Panc1 (cell line): Measurements from ENCODE around the gene TAF4B. TPM values are rescaled to one million over a fixed set of nuclear protein-coding genes. Genes with fewer than 3 reads are reported as not detected.
A peak's percentile ranks its signal among the peaks of the same experiment; 100 is the strongest.

ENCODE experiments used
- ATAC-seq: fragments of 200-7000 bp; cut with Tn5 transposase; 2 replicates; pipeline ENCODE4 v1.9.1; 2020; ENCODE audit warnings: mild to moderate bottlenecking, moderate library complexity
- BruUV-seq: library from RNA; stranded (reverse); fragments of 400-500 nt; replicated peaks from 2 replicates; lab custom pipeline; 2021; lab: Mats Ljungman, UMichigan
- CTCF ChIA-PET: fragments of 300-600 bp; sonication (Branson Sonifier 250); formaldehyde crosslinking; loops from one replicate; lab custom pipeline; 2022; ENCODE audit warnings: antibody characterized with exemption; lab: Charles Lee
- POLR2A ChIA-PET: fragments of 300-600 bp; sonication (Branson Sonifier 250); formaldehyde crosslinking; loops from one replicate; lab custom pipeline; 2022; ENCODE audit warnings: antibody characterized with exemption; lab: Charles Lee
- DNase-seq: peaks from one replicate; pipeline ENCODE4 v3.0.0-alpha.2; 2010; ENCODE audit warnings: low read depth, low spot score
- H3K27ac ChIP-seq: 2 replicates; pipeline ENCODE4 v1.5.1; 2011; ENCODE audit warnings: mild to moderate bottlenecking, low read length, inconsistent platforms
- H3K27me3 ChIP-seq: fragments of 200-500 bp; sonication (Bioruptor generic); 2 replicates; pipeline ENCODE4 v1.6.0; 2014; ENCODE audit warnings: low read length, inconsistent platforms; ENCODE audit not compliant: control insufficient read depth, insufficient read depth
- H3K36me3 ChIP-seq: fragments of 200-500 bp; sonication (Bioruptor generic); 2 replicates; pipeline ENCODE4 v1.5.1; 2014; ENCODE audit warnings: inconsistent platforms, mild to moderate bottlenecking, low read length, moderate library complexity; ENCODE audit not compliant: control insufficient read depth, insufficient read depth
- H3K4me1 ChIP-seq: 2 replicates; pipeline ENCODE4 v1.5.1; 2011; ENCODE audit warnings: inconsistent platforms, mild to moderate bottlenecking, low read length, moderate library complexity; ENCODE audit not compliant: control insufficient read depth, insufficient read depth
- H3K4me3 ChIP-seq, 2 experiments: 2 replicates each; pipeline ENCODE4 v1.5.1; 2011 to 2012; ENCODE audit warnings: low read depth in 2 of 2, low read length in 2 of 2, mild to moderate bottlenecking in 2 of 2, inconsistent platforms in 1 of 2, moderate library complexity in 1 of 2
- H3K9me3 ChIP-seq: fragments of 200-500 bp; sonication (Bioruptor generic); 2 replicates; pipeline ENCODE4 v1.5.1; 2014; ENCODE audit warnings: low read depth, mild to moderate bottlenecking, inconsistent platforms, low read length, moderate library complexity; ENCODE audit not compliant: control insufficient read depth, insufficient read depth
- CTCF ChIP-seq: fragments of 450-650 bp; IDR thresholded peaks from 2 replicates; pipeline ENCODE4 v1.5.1; 2017; ENCODE audit warnings: mild to moderate bottlenecking
- POLR2AphosphoS5 ChIP-seq: IDR thresholded peaks from 2 replicates; pipeline ENCODE4 v1.6.1; 2012; ENCODE audit warnings: mild to moderate bottlenecking, low read depth, low read length, moderate library complexity
- REST ChIP-seq, 2 experiments: IDR thresholded peaks; 2 replicates each; pipeline ENCODE4 v1.6.1; 2011 to 2012; ENCODE audit warnings: low read depth in 2 of 2, control low read depth in 1 of 2, low read length in 1 of 2, mild to moderate bottlenecking in 1 of 2, moderate library complexity in 1 of 2; ENCODE audit not compliant: insufficient read depth in 1 of 2
- SIN3A ChIP-seq: IDR thresholded peaks from 2 replicates; pipeline ENCODE4 v1.6.1; 2012; ENCODE audit warnings: low read depth, mild to moderate bottlenecking, low read length, moderate library complexity, borderline replicate concordance; ENCODE audit not compliant: insufficient read depth
- TCF7L2 ChIP-seq: IDR thresholded peaks from 2 replicates; pipeline ENCODE4 v1.6.1; 2011; ENCODE audit warnings: mild to moderate bottlenecking, low read depth, low read length, inconsistent platforms
- in situ Hi-C: cut with HindIII; loops from 2 replicates; pipeline ENCODE4 v1.10.0; 2016; ENCODE audit warnings: low sequenced_read_pairs, low pct_unique_long_range_greater_than_20kb
- intact Hi-C: fragments of 100-400 bp; cut with micrococcal nuclease; formaldehyde crosslinking; loops from one replicate; pipeline ENCODE4 v1.10.0; 2022; ENCODE audit not compliant: unreplicated experiment
- total RNA-seq: library from RNA; stranded (reverse); gene quantifications from one replicate; pipeline ENCODE4 v1.2.1, GENCODE V29; 2021; ENCODE audit not compliant: unreplicated experiment

Gene TAF4B
- total RNA-seq, 1 experiment from 2014 or later, result 8.0 TPM

- H3K4me1 ChIP-seq, result peaks cover 7% of the 10 kb centered on the region; the same call in 1 of the 2 replicates
- BruUV-seq, result no TSS peak
- no peaks in the 10 kb centered on the region for H3K27me3 ChIP-seq
- ATAC-seq, result no peak
- POLR2A ChIA-PET, result interaction anchor here (0.6 kb wide), 1 partner anchor 79 kb away, joined by 15 read pairs; no protein-coding TSS in a partner anchor
- H3K9me3 ChIP-seq, result no peaks in the 10 kb centered on the region
- intact Hi-C loops, result loop anchor here (10.0 kb wide), 1 partner anchor 268 kb away; no protein-coding TSS in a partner anchor
- in situ Hi-C loops, result no loop called here
- peak overlapping the region; percentile 69 for H3K27ac ChIP-seq
- H3K36me3 ChIP-seq, result no peaks in the 10 kb centered on the region
- no peak overlapping the region for H3K4me3 ChIP-seq
- TF ChIP-seq TCF7L2 (no peak), POLR2AphosphoS5 (no peak), REST (IDR thresholded peaks at IDR 0.05; ENCODE audit: insufficient read depth in 1 of 2, low read depth in 2 of 2, low read length in 1 of 2) (no peak), CTCF (no peak), SIN3A (no peak)
- no peak for DNase-seq
- CTCF ChIA-PET, result no interaction called here
Measured at GRCh38 chr18:26386441-26386840, 160.2 kb downstream of the TAF4B start.

- Histone ChIP-seq H3K36me3 (no peaks in the 10 kb centered on the region), H3K27ac (no peak overlapping the region), H3K4me1 (no peaks in the 10 kb centered on the region), H3K4me3 (no peak overlapping the region), H3K9me3 (no peaks in the 10 kb centered on the region), H3K27me3 (no peaks in the 10 kb centered on the region)
- intact Hi-C loops, result no loop called here
- DNase-seq (no peak), ATAC-seq (no peak)
- in situ Hi-C loops, result no loop called here
- POLR2A ChIA-PET, result no interaction called here
- CTCF ChIA-PET, result no interaction called here
- TF ChIP-seq TCF7L2 (no peak), POLR2AphosphoS5 (no peak), SIN3A (no peak), REST (IDR thresholded peaks at IDR 0.05; ENCODE audit: insufficient read depth in 1 of 2, low read depth in 2 of 2, low read length in 1 of 2) (no peak)
- BruUV-seq, result no TSS peak
Measured at GRCh38 chr18:26394047-26394654, 167.9 kb downstream of the TAF4B start.
